Measurements from ENCODE around the gene DHRS2. TPM values are rescaled to one million over a fixed set of nuclear protein-coding genes. Genes with fewer than 3 reads are reported as not detected.

Gene DHRS2
- total RNA-seq: 0.29 TPM in 1 of 2 replicates, not detected in the other

GRCh38 chr14:23636317-23637211, at the start of gene DHRS2:
Gene DHRS2 (plus strand): TSS chr14:23636364. CDS start chr14:23638865, 2,501 bp downstream.

Other genes with a start within 250 kb of the DHRS2 start
- gene MYH6, start 228.1 kb upstream of the DHRS2 start, total RNA-seq: not detected in 2 replicates
- gene MYH7, start 200.7 kb upstream of the DHRS2 start, total RNA-seq: not detected in 2 replicates
- 23.4 and 26.8 TPM in 2 replicates for gene NGDN, start 166.7 kb upstream of the DHRS2 start, total RNA-seq
- 1.9 TPM in 1 of 2 replicates, not detected in the other for gene ZFHX2, start 84.6 kb upstream of the DHRS2 start, total RNA-seq
- gene THTPA, start 80.1 kb upstream of the DHRS2 start, total RNA-seq: 10.3 and 22.5 TPM in 2 replicates
- gene AP1G2, start 68.6 kb upstream of the DHRS2 start, total RNA-seq: 15.9 and 23.0 TPM in 2 replicates
- gene JPH4, start 57.6 kb upstream of the DHRS2 start, total RNA-seq: not detected in 2 replicates

Measured in myometrial cell (primary cell).